ENCODE data around the gene LTBP1. TPM values are rescaled to one million over a fixed set of nuclear protein-coding genes. Genes with fewer than 3 reads are reported as not detected.

LTBP1 gene
- total and polyA plus RNA-seq, 10 of the 15 experiments (the other 5 are each of a cell fraction or from before 2014, with no cell fraction given): 0.01 to 0.28 (median 0.12) TPM; not detected in 2

DNA sequence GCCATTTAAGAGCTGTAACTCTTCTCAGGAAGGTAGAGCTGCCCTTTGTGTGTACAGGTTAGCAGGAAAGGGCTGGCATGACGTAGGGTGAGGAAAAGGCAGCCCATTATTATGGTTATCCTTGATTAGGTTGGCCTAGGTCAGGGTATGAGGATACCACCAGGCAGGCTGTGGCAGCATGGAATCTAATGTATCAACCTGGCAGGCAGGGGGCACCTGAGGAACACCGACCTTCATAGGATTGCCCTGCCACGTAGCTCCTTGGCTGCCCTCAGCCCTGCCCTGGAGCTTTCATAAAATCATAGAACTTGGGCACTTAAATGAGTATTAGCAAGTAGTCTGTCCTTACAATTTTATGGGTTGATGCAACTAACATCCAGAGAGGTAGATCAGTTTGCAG lies 261.6 kb downstream of the LTBP1 start:
- TF ChIP-seq HDAC2 (IDR thresholded peaks at IDR 0.05) (no peak), ZNF207 (IDR thresholded peaks at IDR 0.05; ENCODE audit: borderline replicate concordance) (no peak), BCL3 (IDR thresholded peaks at IDR 0.05; ENCODE audit: borderline replicate concordance, insufficient read depth, low read depth, low read length, poor library complexity, severe bottlenecking) (no peak), ZZZ3 (IDR thresholded peaks at IDR 0.05; ENCODE audit: control insufficient read depth, insufficient read length, low read depth) (no peak), ZNF24 (IDR thresholded peaks at IDR 0.05) (no peak)
- ATAC-seq (no peak), DNase-seq (ENCODE audit: low read depth, low spot score) (no peak), FAIRE-seq (no peak)
- Histone ChIP-seq H3K4me2 (ENCODE audit: control insufficient read depth, insufficient read depth) (no peak overlapping the region), H3K79me2 (ENCODE audit: control insufficient read depth, insufficient read depth, low read length) (no peaks in the 10 kb centered on the region), H3K4me1 (ENCODE audit: control insufficient read depth, insufficient read depth, low read length) (peaks cover 15% of the 10 kb centered on the region), H3K27ac (ENCODE audit: control insufficient read depth, insufficient read depth) (no peak overlapping the region), H3K4me3 (no peak overlapping the region), H2AFZ (ENCODE audit: control insufficient read depth, low read depth, low read length) (no peak overlapping the region), H3K36me3 (ENCODE audit: control insufficient read depth in 2 of 2, insufficient read depth in 2 of 2, low read length in 1 of 2) (no peaks in the 10 kb centered on the region), H3K9me3 (replicated peaks; ENCODE audit: control insufficient read depth, insufficient read depth, low read length) (peaks cover 1% of the 10 kb centered on the region; the same call in 1 of the 3 replicates), H4K20me1 (ENCODE audit: control insufficient read depth, insufficient read depth) (no peaks in the 10 kb centered on the region), H3K9ac (ENCODE audit: control insufficient read depth, insufficient read depth, low read length) (no peak overlapping the region), H3K27me3 (replicated peaks in 1 of 2; ENCODE audit: control insufficient read depth in 2 of 2, insufficient read depth in 2 of 2, low read length in 1 of 2) (no peaks in the 10 kb centered on the region)
- SMC1A ChIA-PET (ENCODE audit: uncharacterized antibody, unreplicated experiment): no interaction called here
- intact Hi-C loops (cut with micrococcal nuclease; ENCODE audit: unreplicated experiment): loop anchor here (5.0 kb wide), 1 partner anchor 64 kb away; no protein-coding TSS in a partner anchor
- POLR2A ChIA-PET: no interaction called here
- in situ Hi-C loops (cut with MboI): no loop called here
- RAD21 ChIA-PET (ENCODE audit: unreplicated experiment): interaction anchor here (1.0 kb wide), 1 partner anchor 375 kb away, joined by 3 read pairs; no protein-coding TSS in a partner anchor
- WGBS (ENCODE audit: insufficient coverage, insufficient replicate concordance, low lambda C conversion rate, missing lambda C conversion rate): 0% methylated on average over 3 of the region's 3 CpGs
- CTCF ChIA-PET: interaction anchor here (0.7 to 1.1 kb wide), 2 partner anchors 62 to 164 kb away, joined by 3 to 5 read pairs; no protein-coding TSS in a partner anchor
- BruUV-seq (replicated peaks): no TSS peak

- no peaks in the 10 kb centered on the region; the same call in 2 of the 3 replicates for H3K9me3 ChIP-seq (replicated peaks; ENCODE audit: control insufficient read depth, insufficient read depth, low read length)
- 0% methylated on average over 1 of the region's 1 CpG for WGBS (ENCODE audit: insufficient coverage, insufficient replicate concordance, low lambda C conversion rate, missing lambda C conversion rate)
- H3K4me3 ChIP-seq: no peak overlapping the region
- H3K27ac ChIP-seq (ENCODE audit: control insufficient read depth, insufficient read depth): no peak overlapping the region
- no peak overlapping the region for H3K4me2 ChIP-seq (ENCODE audit: control insufficient read depth, insufficient read depth)
- H3K36me3 ChIP-seq (ENCODE audit: control insufficient read depth in 2 of 2, insufficient read depth in 2 of 2, low read length in 1 of 2): no peaks in the 10 kb centered on the region
- POLR2A ChIA-PET: no interaction called here
- in situ Hi-C loops (cut with MboI) (no loop called here), intact Hi-C loops (cut with micrococcal nuclease; ENCODE audit: unreplicated experiment) (loop anchor here (5.0 kb wide), 1 partner anchor 62 kb away; no protein-coding TSS in a partner anchor)
- no peak for DNase-seq (ENCODE audit: low read depth, low spot score)
- H3K9ac ChIP-seq (ENCODE audit: control insufficient read depth, insufficient read depth, low read length): no peak overlapping the region
- CTCF ChIA-PET: no interaction called here
- no peak for FAIRE-seq
- no TSS peak for BruUV-seq (replicated peaks)
- peaks cover 10% of the 10 kb centered on the region for H3K4me1 ChIP-seq (ENCODE audit: control insufficient read depth, insufficient read depth, low read length)
- H3K27me3 ChIP-seq (replicated peaks in 1 of 2; ENCODE audit: control insufficient read depth in 2 of 2, insufficient read depth in 2 of 2, low read length in 1 of 2): no peaks in the 10 kb centered on the region; a peak in 2 of 4 replicates
- RAD21 ChIA-PET (ENCODE audit: unreplicated experiment): no interaction called here
- H3K79me2 ChIP-seq (ENCODE audit: control insufficient read depth, insufficient read depth, low read length): no peaks in the 10 kb centered on the region
- H2AFZ ChIP-seq (ENCODE audit: control insufficient read depth, low read depth, low read length): no peak overlapping the region
- no peaks in the 10 kb centered on the region for H4K20me1 ChIP-seq (ENCODE audit: control insufficient read depth, insufficient read depth)
- TF ChIP-seq CHD2 (IDR thresholded peaks at IDR 0.05; ENCODE audit: borderline replicate concordance, low read depth, low read length) (no peak), MYC (IDR thresholded peaks at IDR 0.05; ENCODE audit: insufficient read depth, insufficient read length, insufficient replicate concordance, low read length, severe bottlenecking) (no peak), BCL11A (IDR thresholded peaks at IDR 0.05; ENCODE audit: low read depth, low read length) (no peak), SREBF1 (IDR thresholded peaks at IDR 0.05; ENCODE audit: low read length) (no peak), FOS (IDR thresholded peaks at IDR 0.05; ENCODE audit: borderline replicate concordance, extremely low read depth, insufficient read length) (no peak)
- TF ChIP-seq, protein P1, sequence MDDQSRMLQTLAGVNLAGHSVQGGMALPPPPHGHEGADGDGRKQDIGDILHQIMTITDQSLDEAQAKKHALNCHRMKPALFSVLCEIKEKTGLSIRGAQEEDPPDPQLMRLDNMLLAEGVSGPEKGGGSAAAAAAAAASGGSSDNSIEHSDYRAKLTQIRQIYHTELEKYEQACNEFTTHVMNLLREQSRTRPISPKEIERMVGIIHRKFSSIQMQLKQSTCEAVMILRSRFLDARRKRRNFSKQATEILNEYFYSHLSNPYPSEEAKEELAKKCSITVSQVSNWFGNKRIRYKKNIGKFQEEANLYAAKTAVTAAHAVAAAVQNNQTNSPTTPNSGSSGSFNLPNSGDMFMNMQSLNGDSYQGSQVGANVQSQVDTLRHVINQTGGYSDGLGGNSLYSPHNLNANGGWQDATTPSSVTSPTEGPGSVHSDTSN (IDR thresholded peaks at IDR 0.05; ENCODE audit: insufficient replicate concordance, low read depth, low read length): no peak
- TF ChIP-seq, protein P2, sequence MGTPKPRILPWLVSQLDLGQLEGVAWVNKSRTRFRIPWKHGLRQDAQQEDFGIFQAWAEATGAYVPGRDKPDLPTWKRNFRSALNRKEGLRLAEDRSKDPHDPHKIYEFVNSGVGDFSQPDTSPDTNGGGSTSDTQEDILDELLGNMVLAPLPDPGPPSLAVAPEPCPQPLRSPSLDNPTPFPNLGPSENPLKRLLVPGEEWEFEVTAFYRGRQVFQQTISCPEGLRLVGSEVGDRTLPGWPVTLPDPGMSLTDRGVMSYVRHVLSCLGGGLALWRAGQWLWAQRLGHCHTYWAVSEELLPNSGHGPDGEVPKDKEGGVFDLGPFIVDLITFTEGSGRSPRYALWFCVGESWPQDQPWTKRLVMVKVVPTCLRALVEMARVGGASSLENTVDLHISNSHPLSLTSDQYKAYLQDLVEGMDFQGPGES (IDR thresholded peaks at IDR 0.05): no peak
- ATAC-seq: no peak
- SMC1A ChIA-PET (ENCODE audit: uncharacterized antibody, unreplicated experiment): no interaction called here
Measured at GRCh38 chr2:33209976-33210375, 263.2 kb downstream of the LTBP1 start.

All from GM12878 (cell line).